Measurements from ENCODE around the gene MSH6. TPM values are rescaled to one million over a fixed set of nuclear protein-coding genes. Genes with fewer than 3 reads are reported as not detected.

MSH6 gene
- total and polyA plus RNA-seq, 2 of the 13 experiments (the other 11 are each of a cell fraction or from before 2014, with no cell fraction given) = 20.8 to 113 TPM

DNA sequence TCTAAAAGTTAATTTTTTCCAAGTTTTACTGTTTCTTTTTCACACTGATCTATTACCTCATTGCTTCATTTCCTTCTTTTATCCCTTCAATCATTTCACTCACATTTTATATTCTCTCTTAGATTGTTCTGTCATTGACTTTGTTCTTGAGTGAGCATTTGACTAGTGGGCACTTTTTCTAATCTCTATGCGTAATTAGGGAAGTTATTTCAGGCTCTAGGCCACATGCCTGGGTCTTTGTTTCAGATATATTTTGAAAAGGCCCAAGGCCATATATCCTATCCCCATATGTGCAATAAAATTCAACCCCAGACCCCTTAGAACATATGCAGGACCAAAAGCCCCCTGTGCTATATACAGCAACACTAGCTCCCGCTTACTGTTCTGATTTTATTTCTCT, 61.2 kb downstream of the MSH6 start:
- WGBS (ENCODE audit: low lambda C conversion rate) = over 99% methylated on average over 2 of the region's 2 CpGs
- no peak overlapping the region for H2AFZ ChIP-seq (ENCODE audit: low read length)
- FAIRE-seq = no peak
- H3K79me2 ChIP-seq (ENCODE audit: insufficient read depth, low read length) = peaks cover 55% of the 10 kb centered on the region
- H3K36me3 ChIP-seq (replicated peaks in 1 of 2; ENCODE audit: control insufficient read depth in 1 of 2, insufficient read depth in 2 of 2, low read length in 2 of 2) = peaks cover 1 to 19% of the 10 kb centered on the region in 2 experiments; a peak in 2 of 5 replicates
- no peak overlapping the region for H3K4me3 ChIP-seq (replicated peaks in 1 of 3; ENCODE audit: insufficient read depth in 1 of 3, low read depth in 2 of 3, low read length in 3 of 3)
- H3K4me1 ChIP-seq (ENCODE audit: insufficient read depth, low read length) = no peaks in the 10 kb centered on the region
- peaks cover 12% of the 10 kb centered on the region for H4K20me1 ChIP-seq (ENCODE audit: insufficient read depth, low read length)
- POLR2A ChIA-PET = no interaction called here
- H3K4me2 ChIP-seq (ENCODE audit: low read depth, low read length) = no peak overlapping the region
- CTCF ChIA-PET (ENCODE audit: low intra/inter-chr PET ratio, low total read pairs) = no interaction called here
- in situ Hi-C loops (cut with HindIII; ENCODE audit: extremely low pct_ligation_motif_present, low pct_unique_long_range_greater_than_20kb) (no loop called here), intact Hi-C loops (cut with micrococcal nuclease; ENCODE audit: unreplicated experiment) (no loop called here)
- no peaks in the 10 kb centered on the region for H3K27me3 ChIP-seq (ENCODE audit: control insufficient read depth in 1 of 2, insufficient read depth in 2 of 2, low read length in 2 of 2)
- no peak for DNase-seq (ENCODE audit: low spot score)
- no peak overlapping the region for H3K27ac ChIP-seq (ENCODE audit: extremely low read length, insufficient read depth, low read length)
- no peak overlapping the region for H3K9ac ChIP-seq (ENCODE audit: insufficient read depth, low read depth, low read length)
- no TSS peak for BruUV-seq (replicated peaks)
- no peak for ATAC-seq
- no peaks in the 10 kb centered on the region for H3K9me3 ChIP-seq (ENCODE audit: low read length)
- TF ChIP-seq, protein P1, sequence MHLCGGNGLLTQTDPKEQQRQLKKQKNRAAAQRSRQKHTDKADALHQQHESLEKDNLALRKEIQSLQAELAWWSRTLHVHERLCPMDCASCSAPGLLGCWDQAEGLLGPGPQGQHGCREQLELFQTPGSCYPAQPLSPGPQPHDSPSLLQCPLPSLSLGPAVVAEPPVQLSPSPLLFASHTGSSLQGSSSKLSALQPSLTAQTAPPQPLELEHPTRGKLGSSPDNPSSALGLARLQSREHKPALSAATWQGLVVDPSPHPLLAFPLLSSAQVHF (CRISPR knock-in tag; IDR thresholded peaks at IDR 0.05) = no peak
- TF ChIP-seq ZNF572 (CRISPR knock-in tag; IDR thresholded peaks at IDR 0.05) (no peak), ARID2 (CRISPR knock-in tag; IDR thresholded peaks at IDR 0.05; ENCODE audit: borderline replicate concordance) (no peak), TBX3 (IDR thresholded peaks at IDR 0.05; ENCODE audit: borderline replicate concordance) (no peak), SETDB1 (CRISPR knock-in tag; IDR thresholded peaks at IDR 0.05; ENCODE audit: borderline replicate concordance) (no peak), RARA (CRISPR knock-in tag; IDR thresholded peaks at IDR 0.05) (no peak), ZNF589 (CRISPR knock-in tag; conservative IDR thresholded peaks at IDR 0.05) (no peak), ZNF510 (CRISPR knock-in tag; IDR thresholded peaks at IDR 0.05; ENCODE audit: low read depth) (no peak), ZNF879 (CRISPR knock-in tag; IDR thresholded peaks at IDR 0.05) (no peak), ZNF34 (CRISPR knock-in tag; IDR thresholded peaks at IDR 0.05; ENCODE audit: borderline replicate concordance) (no peak), HNRNPUL1 (IDR thresholded peaks at IDR 0.05; ENCODE audit: low read depth, low read length) (no peak), TEAD3 (CRISPR knock-in tag; optimal IDR thresholded peaks at IDR 0.05; ENCODE audit: borderline replicate concordance) (no peak)
- TF ChIP-seq, protein P2, sequence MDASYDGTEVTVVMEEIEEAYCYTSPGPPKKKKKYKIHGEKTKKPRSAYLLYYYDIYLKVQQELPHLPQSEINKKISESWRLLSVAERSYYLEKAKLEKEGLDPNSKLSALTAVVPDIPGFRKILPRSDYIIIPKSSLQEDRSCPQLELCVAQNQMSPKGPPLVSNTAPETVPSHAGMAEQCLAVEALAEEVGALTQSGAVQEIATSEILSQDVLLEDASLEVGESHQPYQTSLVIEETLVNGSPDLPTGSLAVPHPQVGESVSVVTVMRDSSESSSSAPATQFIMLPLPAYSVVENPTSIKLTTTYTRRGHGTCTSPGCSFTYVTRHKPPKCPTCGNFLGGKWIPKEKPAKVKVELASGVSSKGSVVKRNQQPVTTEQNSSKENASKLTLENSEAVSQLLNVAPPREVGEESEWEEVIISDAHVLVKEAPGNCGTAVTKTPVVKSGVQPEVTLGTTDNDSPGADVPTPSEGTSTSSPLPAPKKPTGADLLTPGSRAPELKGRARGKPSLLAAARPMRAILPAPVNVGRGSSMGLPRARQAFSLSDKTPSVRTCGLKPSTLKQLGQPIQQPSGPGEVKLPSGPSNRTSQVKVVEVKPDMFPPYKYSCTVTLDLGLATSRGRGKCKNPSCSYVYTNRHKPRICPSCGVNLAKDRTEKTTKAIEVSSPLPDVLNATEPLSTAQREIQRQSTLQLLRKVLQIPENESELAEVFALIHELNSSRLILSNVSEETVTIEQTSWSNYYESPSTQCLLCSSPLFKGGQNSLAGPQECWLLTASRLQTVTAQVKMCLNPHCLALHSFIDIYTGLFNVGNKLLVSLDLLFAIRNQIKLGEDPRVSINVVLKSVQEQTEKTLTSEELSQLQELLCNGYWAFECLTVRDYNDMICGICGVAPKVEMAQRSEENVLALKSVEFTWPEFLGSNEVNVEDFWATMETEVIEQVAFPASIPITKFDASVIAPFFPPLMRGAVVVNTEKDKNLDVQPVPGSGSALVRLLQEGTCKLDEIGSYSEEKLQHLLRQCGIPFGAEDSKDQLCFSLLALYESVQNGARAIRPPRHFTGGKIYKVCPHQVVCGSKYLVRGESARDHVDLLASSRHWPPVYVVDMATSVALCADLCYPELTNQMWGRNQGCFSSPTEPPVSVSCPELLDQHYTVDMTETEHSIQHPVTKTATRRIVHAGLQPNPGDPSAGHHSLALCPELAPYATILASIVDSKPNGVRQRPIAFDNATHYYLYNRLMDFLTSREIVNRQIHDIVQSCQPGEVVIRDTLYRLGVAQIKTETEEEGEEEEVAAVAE (CRISPR knock-in tag; IDR thresholded peaks at IDR 0.05; ENCODE audit: borderline replicate concordance) = no peak
- TF ChIP-seq, protein P3, sequence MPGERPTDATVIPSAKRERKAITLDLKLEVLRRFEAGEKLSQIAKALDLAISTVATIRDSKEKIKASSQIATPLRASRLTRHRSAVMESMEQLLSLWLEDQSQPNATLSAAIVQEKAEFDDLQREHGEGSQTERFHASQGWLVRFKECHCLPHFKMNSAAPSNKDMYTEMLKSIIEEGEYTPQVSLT (CRISPR knock-in tag; IDR thresholded peaks at IDR 0.05; ENCODE audit: borderline replicate concordance, low read depth) = no peak
- TF ChIP-seq, protein P4, sequence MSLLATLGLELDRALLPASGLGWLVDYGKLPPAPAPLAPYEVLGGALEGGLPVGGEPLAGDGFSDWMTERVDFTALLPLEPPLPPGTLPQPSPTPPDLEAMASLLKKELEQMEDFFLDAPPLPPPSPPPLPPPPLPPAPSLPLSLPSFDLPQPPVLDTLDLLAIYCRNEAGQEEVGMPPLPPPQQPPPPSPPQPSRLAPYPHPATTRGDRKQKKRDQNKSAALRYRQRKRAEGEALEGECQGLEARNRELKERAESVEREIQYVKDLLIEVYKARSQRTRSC (CRISPR knock-in tag; IDR thresholded peaks at IDR 0.05; ENCODE audit: low read depth) = no peak
- TF ChIP-seq, protein P5, sequence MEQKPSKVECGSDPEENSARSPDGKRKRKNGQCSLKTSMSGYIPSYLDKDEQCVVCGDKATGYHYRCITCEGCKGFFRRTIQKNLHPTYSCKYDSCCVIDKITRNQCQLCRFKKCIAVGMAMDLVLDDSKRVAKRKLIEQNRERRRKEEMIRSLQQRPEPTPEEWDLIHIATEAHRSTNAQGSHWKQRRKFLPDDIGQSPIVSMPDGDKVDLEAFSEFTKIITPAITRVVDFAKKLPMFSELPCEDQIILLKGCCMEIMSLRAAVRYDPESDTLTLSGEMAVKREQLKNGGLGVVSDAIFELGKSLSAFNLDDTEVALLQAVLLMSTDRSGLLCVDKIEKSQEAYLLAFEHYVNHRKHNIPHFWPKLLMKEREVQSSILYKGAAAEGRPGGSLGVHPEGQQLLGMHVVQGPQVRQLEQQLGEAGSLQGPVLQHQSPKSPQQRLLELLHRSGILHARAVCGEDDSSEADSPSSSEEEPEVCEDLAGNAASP (CRISPR knock-in tag; IDR thresholded peaks at IDR 0.05; ENCODE audit: borderline replicate concordance) = no peak
